ENCODE measurements around the gene PLLP.

- TF ChIP-seq CTCF (IDR thresholded peaks at IDR 0.05), result no peak
- TF ChIP-seq POLR2A (IDR thresholded peaks at IDR 0.05; ENCODE audit: low read depth), result no peak
- TF ChIP-seq POLR2AphosphoS5 (IDR thresholded peaks at IDR 0.05), result no peak
Observed at GRCh38 chr16:57245472-57246113, 38.9 kb downstream of the PLLP start.

Measured in esophagus muscularis mucosa (tissue), 3 donors.